BE2C (cell line): ENCODE data around the gene MCU.
A peak's percentile ranks its signal among the peaks of the same experiment; 100 is the strongest.
"Not testable (repeated sequence)": the region's sequence is repeated elsewhere in the genome, so short reads cannot be mapped to it uniquely, and the experiment has no call there.

ENCODE experiments used
- DNase-seq: peaks from one replicate; pipeline ENCODE4 v3.0.0-alpha.2; 2020
- H3K27me3 ChIP-seq: fragments of 250-450 bp; sonication (Bioruptor Pico); 2 replicates; pipeline ENCODE4 v1.5.1; 2020; ENCODE audit warnings: mild to moderate bottlenecking
- H3K36me3 ChIP-seq: fragments of 250-450 bp; sonication (Bioruptor Pico); 2 replicates; pipeline ENCODE4 v1.5.1; 2020; ENCODE audit warnings: mild to moderate bottlenecking
- H3K4me1 ChIP-seq: fragments of 250-450 bp; sonication (Bioruptor Pico); 2 replicates; pipeline ENCODE4 v1.5.1; 2020
- H3K4me3 ChIP-seq: 2 replicates; pipeline ENCODE4 v1.5.1; 2011; ENCODE audit warnings: low read depth, low read length
- H3K9me3 ChIP-seq: fragments of 250-450 bp; sonication (Bioruptor Pico); 2 replicates; pipeline ENCODE4 v1.5.1; 2020
- TF ChIP-seq, protein P1 (sequence below): IDR thresholded peaks from 2 replicates; pipeline ENCODE4 v1.5.1; 2012; ENCODE audit warnings: mild to moderate bottlenecking, low read depth, low read length

The MCU gene

DNA sequence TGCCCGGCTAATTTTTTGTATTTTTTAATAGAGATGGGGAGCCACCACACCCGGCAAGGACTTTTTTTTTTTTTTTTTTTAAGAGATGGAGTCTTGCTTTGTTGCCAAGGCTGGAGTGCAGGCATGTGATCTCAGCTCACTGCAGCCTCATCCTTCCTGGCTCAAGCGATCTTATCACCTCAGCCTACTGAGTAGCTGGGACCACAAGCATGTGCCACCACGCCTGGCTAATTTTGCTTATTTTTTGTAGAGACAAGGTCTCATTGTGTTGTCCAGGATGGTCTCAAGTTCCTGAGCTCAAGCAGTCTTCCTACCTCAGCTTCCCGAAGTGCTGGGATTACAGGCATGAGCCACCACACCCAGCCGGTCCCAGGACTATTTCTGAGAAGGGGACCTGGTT is 9.3 kb upstream of the MCU start:
- peak; percentile 30 for DNase-seq
- Histone ChIP-seq H3K4me1 (no peaks in the 10 kb centered on the region; the same call in 1 of the 2 replicates), H3K27me3 (no peaks in the 10 kb centered on the region), H3K9me3 (no peaks in the 10 kb centered on the region), H3K36me3 (no peaks in the 10 kb centered on the region), H3K4me3 (no peak overlapping the region)
- TF ChIP-seq, protein P1, sequence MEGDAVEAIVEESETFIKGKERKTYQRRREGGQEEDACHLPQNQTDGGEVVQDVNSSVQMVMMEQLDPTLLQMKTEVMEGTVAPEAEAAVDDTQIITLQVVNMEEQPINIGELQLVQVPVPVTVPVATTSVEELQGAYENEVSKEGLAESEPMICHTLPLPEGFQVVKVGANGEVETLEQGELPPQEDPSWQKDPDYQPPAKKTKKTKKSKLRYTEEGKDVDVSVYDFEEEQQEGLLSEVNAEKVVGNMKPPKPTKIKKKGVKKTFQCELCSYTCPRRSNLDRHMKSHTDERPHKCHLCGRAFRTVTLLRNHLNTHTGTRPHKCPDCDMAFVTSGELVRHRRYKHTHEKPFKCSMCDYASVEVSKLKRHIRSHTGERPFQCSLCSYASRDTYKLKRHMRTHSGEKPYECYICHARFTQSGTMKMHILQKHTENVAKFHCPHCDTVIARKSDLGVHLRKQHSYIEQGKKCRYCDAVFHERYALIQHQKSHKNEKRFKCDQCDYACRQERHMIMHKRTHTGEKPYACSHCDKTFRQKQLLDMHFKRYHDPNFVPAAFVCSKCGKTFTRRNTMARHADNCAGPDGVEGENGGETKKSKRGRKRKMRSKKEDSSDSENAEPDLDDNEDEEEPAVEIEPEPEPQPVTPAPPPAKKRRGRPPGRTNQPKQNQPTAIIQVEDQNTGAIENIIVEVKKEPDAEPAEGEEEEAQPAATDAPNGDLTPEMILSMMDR: no peak

DNA sequence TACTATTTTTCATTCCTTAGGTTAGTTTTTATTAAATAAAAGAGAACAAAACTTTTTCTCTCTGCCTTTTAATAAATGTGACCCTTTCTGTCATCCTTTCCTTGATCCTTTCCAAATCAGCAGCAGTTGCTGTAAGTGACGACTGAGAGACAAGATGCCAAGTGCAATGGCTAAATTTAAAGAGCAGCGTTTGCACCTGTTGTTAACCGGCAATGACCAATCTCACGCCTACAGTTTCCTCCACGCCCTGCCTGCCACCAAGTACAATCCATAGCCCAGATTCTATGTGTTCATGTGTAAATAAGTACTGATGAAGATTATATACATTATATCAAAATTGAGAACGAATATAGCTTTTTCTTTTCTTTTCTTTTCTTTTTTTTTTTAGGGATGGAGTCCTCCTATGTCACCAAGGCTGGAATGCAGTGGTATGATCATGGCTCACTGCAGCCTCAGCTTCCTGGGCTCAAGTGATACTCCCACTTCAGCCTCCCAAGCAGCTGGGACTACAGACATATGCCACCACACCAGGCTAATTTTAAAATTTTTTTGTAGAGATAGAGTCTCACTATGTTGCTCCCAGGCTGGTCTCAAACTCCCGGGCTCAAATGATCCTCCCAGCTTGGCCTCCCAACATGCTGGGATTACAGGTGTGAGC is 6.5 kb upstream of the MCU start:
- no peaks in the 10 kb centered on the region for H3K36me3 ChIP-seq
- no peak overlapping the region for H3K4me3 ChIP-seq
- H3K9me3 ChIP-seq: no peaks in the 10 kb centered on the region
- H3K27me3 ChIP-seq: no peaks in the 10 kb centered on the region
- no peaks in the 10 kb centered on the region; the same call in 1 of the 2 replicates for H3K4me1 ChIP-seq
- no peak for DNase-seq
- TF ChIP-seq, protein P1: no peak

- not testable (repeated sequence) for H3K4me1 ChIP-seq, H3K4me3 ChIP-seq, DNase-seq, H3K27me3 ChIP-seq, H3K36me3 ChIP-seq, H3K9me3 ChIP-seq
Observed at GRCh38 chr10:72686430-72686829, 5.5 kb upstream of the MCU start.

- Histone ChIP-seq H3K4me3 (no peak overlapping the region), H3K4me1 (no peaks in the 10 kb centered on the region; the same call in 1 of the 2 replicates), H3K27me3 (no peaks in the 10 kb centered on the region), H3K36me3 (no peaks in the 10 kb centered on the region), H3K9me3 (no peaks in the 10 kb centered on the region)
- TF ChIP-seq, protein P1: no peak
- no peak for DNase-seq
Observed at GRCh38 chr10:72687035-72687434, 4.9 kb upstream of the MCU start.

DNA sequence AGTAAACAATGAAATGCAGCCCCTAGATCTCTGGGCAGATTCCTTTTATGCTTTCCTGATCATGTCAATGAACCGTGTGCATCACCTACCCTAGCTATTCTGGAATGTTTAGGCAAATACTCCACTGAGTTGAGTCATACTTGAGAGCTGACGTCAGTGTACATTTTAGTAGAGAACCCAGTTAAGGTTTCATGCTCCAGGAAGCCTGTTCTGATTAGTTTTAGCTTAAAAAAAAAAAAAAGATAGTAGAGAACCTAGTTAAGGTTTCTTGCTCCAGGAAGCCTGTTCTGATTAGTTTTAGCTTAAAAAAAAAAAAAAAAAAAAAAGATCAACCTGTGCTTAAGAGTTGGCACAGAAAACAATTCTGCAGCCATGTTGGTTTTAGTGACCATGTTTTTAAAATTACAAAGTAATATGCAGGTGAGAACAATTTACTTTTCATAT is 3.7 kb upstream of the MCU start:
- Histone ChIP-seq H3K4me1 (no peaks in the 10 kb centered on the region), H3K4me3 (no peak overlapping the region), H3K9me3 (no peaks in the 10 kb centered on the region), H3K36me3 (no peaks in the 10 kb centered on the region), H3K27me3 (no peaks in the 10 kb centered on the region)
- no peak for DNase-seq
- TF ChIP-seq, protein P1: no peak

GRCh38 chr10:72689660-72690059 is 2.3 kb upstream of the MCU start:
- TF ChIP-seq, protein P1: no peak
- DNase-seq: no peak
- Histone ChIP-seq H3K27me3 (no peaks in the 10 kb centered on the region), H3K9me3 (no peaks in the 10 kb centered on the region), H3K4me3 (no peak overlapping the region), H3K36me3 (no peaks in the 10 kb centered on the region), H3K4me1 (no peaks in the 10 kb centered on the region; the same call in none of the 2 replicates)
